Lower lobe of right lung (tissue), 2 donors: ENCODE measurements around the gene CBX5. TPM values are rescaled to one million over a fixed set of nuclear protein-coding genes. Genes with fewer than 3 reads are reported as not detected.

ENCODE experiments used
- ATAC-seq, 2 donors: fragments of 200-7000 bp; cut with Tn5 transposase; one replicate each; pipeline ENCODE4 v1.9.1; 2020 to 2022; ENCODE audit warnings: mild to moderate bottlenecking in 2 of 2, moderate library complexity in 2 of 2
- DNase-seq: peaks from one replicate; pipeline ENCODE4 v3.0.0-alpha.2; 2020
- H3K27ac ChIP-seq: fragments of 200-600 bp; one replicate; pipeline ENCODE4 v1.8.0; 2022
- H3K27me3 ChIP-seq: fragments of 200-600 bp; one replicate; pipeline ENCODE4 v1.8.0; 2022; ENCODE audit warnings: low read depth
- H3K36me3 ChIP-seq: fragments of 200-600 bp; one replicate; pipeline ENCODE4 v1.8.0; 2022; ENCODE audit warnings: mild to moderate bottlenecking
- H3K4me1 ChIP-seq: fragments of 200-600 bp; one replicate; pipeline ENCODE4 v1.8.0; 2022
- H3K4me3 ChIP-seq: fragments of 200-600 bp; one replicate; pipeline ENCODE4 v1.8.0; 2022; ENCODE audit warnings: mild to moderate bottlenecking
- H3K9me3 ChIP-seq: fragments of 200-600 bp; one replicate; pipeline ENCODE4 v1.8.0; 2022
- intact Hi-C: fragments of 100-400 bp; cut with DNase I; formaldehyde crosslinking; loops from one replicate; pipeline ENCODE4 v1.11.0; 2022
- total RNA-seq: library from RNA; stranded (reverse); fragmentation: NEBNext Ultra II Directional; extraction: Animal tissue kit (Norgen Biotek cat#: 25700); gene quantifications from one replicate; pipeline ENCODE4 v1.2.1, GENCODE V29; 2021
- TF ChIP-seq, protein P1 (sequence below): fragments of 200-600 bp; IDR thresholded peaks from one replicate; pipeline ENCODE4 v1.8.0; 2022; ENCODE audit warnings: antibody characterized with exemption, mild to moderate bottlenecking
- donor health status: DM: no; HTN: yes; CAD: no; lungs with severe emphysema.

The CBX5 gene
- total RNA-seq, 1 donor from 2014 or later = 50.1 TPM

DNA sequence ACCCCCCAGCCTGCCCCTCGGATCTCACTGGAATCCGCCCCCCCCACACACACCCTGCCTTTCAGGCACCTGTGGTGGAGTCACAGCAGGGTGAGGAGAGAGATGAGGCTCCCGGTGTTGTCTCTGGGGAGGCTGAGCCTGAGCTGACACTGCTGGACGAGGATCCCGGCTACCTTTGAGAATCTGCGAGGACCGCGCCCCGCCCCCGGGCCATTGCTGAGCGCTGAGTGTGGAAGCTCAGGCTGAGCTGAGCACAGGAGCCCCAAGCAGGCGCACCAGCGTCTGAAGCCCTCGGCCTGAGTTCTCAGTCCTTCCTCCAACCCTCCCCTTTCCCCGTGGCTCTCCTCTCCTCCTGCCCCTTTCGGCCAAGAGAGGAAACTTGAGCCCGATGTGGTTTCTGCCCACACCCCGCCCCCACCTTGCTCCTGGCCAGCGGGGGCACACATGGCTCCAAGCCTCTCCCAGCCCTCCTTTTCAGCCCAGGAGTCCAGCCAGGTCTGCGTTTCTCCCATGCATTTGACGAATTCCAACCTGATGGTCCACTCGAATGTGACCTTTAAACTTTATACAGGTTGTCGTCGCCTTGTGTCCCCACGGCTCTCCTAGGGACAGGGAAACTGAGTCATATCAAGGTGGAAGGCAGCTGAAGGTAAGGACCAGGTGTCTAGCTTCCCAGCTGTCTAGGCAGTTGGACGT, 21.0 kb upstream of the CBX5 start, which contains the start of gene NFE2:
TSS of gene NFE2 (minus strand) at position 284 of the 696 bp plus-strand sequence. CDS start 5,767 bp downstream, outside the sequence.
- peak; percentile 82 for ATAC-seq
- DNase-seq = peak; percentile 86
- no peaks in the 10 kb centered on the region for H3K36me3 ChIP-seq
- H3K4me1 ChIP-seq = peaks cover 47% of the 10 kb centered on the region
- peak within 1 kb of the TSS; percentile 44 for H3K4me3 ChIP-seq
- TF ChIP-seq, protein P1, sequence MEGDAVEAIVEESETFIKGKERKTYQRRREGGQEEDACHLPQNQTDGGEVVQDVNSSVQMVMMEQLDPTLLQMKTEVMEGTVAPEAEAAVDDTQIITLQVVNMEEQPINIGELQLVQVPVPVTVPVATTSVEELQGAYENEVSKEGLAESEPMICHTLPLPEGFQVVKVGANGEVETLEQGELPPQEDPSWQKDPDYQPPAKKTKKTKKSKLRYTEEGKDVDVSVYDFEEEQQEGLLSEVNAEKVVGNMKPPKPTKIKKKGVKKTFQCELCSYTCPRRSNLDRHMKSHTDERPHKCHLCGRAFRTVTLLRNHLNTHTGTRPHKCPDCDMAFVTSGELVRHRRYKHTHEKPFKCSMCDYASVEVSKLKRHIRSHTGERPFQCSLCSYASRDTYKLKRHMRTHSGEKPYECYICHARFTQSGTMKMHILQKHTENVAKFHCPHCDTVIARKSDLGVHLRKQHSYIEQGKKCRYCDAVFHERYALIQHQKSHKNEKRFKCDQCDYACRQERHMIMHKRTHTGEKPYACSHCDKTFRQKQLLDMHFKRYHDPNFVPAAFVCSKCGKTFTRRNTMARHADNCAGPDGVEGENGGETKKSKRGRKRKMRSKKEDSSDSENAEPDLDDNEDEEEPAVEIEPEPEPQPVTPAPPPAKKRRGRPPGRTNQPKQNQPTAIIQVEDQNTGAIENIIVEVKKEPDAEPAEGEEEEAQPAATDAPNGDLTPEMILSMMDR = no peak
- H3K27me3 ChIP-seq = no peaks in the 10 kb centered on the region
- H3K9me3 ChIP-seq = no peaks in the 10 kb centered on the region
- intact Hi-C loops = no loop called here
- H3K27ac ChIP-seq = peak within 1 kb of the TSS; percentile 34

DNA sequence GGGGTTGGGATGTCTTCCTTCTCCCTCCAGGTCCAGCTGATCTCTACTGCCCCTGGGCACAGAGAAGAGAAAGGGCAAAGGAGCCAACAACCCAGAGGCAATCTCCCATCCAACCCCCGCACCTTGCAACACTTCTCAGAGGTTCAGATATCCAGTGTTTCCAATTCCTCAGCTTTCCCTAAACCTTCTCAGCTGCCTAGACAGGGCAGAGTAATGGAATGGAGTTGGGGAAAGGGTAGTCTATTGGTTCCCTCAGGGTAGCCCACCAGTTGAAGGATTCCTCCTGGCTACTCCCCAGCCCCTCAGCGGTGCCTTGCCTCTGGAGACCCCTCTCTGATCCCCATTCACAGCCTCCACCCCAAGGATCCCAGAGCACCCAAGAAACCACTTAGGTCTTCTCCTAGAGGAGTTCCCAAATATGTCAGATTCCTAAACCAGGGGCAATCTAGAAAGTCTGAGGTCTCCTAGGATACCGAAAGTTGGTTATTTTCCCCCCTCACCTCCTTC, 20.4 kb upstream of the CBX5 start:
- ATAC-seq (no peak), DNase-seq (no peak)
- Histone ChIP-seq H3K4me3 (peak overlapping the region; percentile 44), H3K27ac (peak overlapping the region; percentile 34), H3K4me1 (peaks cover 47% of the 10 kb centered on the region), H3K9me3 (no peaks in the 10 kb centered on the region), H3K27me3 (no peaks in the 10 kb centered on the region), H3K36me3 (no peaks in the 10 kb centered on the region)
- intact Hi-C loops = no loop called here
- TF ChIP-seq, protein P1 = no peak

DNA sequence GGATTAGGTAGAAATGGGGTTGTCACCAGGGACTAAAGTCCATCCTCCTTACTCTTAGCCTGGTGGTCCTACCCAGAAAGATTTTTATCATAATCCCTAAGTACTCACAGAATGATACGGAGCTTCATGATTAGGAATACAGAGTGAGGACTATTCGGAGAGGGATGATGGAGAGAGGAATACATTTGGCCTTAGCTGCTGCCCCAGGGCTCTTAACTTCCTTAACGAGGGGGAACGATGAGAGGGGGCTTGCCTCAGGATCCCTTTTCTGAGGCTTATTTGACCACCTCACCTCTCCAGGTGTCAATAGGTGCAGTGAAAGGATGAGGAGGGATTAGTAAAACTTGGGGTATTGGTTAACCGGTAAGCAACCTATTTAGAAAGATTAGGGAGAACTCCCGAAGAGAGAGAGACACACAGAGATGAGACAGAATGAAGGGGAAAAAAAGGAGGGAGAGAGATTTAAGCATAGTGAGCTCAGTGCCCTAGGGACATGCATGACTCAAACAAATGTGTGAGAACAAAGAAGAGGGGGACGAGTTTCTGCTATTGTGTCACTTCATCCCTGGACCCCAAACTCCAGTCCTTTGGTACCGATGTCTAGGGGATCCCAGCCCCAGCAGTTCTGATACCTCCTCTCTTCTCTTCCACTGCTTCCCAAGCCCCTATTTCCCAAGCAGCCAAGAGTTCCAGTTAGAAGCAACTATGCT, 19.7 kb upstream of the CBX5 start:
- no peaks in the 10 kb centered on the region for H3K9me3 ChIP-seq
- H3K27me3 ChIP-seq = no peaks in the 10 kb centered on the region
- ATAC-seq (no peak), DNase-seq (no peak)
- intact Hi-C loops = no loop called here
- TF ChIP-seq, protein P1 = no peak
- H3K4me3 ChIP-seq = peak overlapping the region; percentile 44
- H3K4me1 ChIP-seq = peaks cover 45% of the 10 kb centered on the region
- H3K27ac ChIP-seq = no peak overlapping the region
- no peaks in the 10 kb centered on the region for H3K36me3 ChIP-seq

DNA sequence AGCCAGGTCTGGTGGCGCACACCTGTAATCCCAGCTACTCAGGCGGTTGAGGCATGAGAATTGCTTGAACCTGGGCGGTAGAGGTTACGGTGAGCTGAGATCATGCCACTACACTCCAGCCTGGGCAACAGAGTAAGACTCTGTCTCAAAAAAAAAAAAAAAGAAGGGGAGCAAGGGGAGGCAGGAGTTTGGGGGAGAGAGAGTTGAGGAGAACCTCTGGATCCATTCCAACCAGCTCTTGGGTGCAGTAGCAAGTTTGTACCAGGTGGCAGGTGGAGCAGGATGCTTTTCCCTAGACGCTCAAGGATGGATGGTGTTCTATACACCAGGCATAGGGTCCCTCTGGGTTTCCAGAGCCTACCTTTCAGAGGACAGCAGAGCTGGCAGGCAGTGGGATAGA, 19.0 kb upstream of the CBX5 start:
- Histone ChIP-seq H3K4me3 (peak overlapping the region; percentile 44), H3K4me1 (peaks cover 37% of the 10 kb centered on the region), H3K36me3 (no peaks in the 10 kb centered on the region), H3K27me3 (no peaks in the 10 kb centered on the region), H3K9me3 (no peaks in the 10 kb centered on the region), H3K27ac (no peak overlapping the region)
- TF ChIP-seq, protein P1 = no peak
- no peak for DNase-seq
- ATAC-seq = no peak
- intact Hi-C loops = no loop called here

DNA sequence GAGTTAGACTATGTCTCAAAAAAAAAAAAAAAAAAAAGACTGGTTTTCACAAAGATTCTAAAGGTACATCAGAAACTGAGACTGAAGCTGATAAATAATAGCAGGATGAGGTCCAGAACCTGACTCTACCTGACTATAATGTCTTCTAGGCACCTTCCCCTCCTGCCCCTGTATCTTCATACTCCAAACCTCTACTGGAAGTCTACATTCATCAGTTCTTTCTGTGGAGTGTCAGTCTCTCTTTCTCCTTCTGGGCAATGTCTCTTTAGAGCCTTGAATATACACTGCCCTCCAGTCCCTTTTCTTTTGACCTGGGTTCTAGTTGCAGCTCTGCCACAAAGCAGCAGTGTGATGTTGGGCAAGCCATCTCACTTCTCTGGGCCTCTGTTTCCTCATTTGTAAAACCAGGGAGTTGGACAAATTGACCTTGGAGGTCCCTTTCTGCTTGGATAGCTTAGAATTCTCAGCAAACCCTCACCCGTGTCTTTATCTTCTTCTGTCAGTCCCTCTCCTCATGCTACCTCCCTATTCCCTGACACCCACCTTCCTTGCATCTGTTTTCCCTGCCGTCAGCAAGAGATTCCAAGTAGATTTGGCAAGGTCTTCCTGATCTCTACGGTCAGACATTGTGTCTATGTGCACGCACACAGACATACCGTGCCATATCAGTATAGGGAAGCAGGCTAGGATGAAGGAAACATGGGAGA, 16.6 kb upstream of the CBX5 start:
- no peak for ATAC-seq
- TF ChIP-seq, protein P1 = no peak
- Histone ChIP-seq H3K9me3 (no peaks in the 10 kb centered on the region), H3K27me3 (no peaks in the 10 kb centered on the region), H3K4me1 (peaks cover 24% of the 10 kb centered on the region), H3K36me3 (peaks cover 6% of the 10 kb centered on the region), H3K4me3 (peak overlapping the region; percentile 7), H3K27ac (no peak overlapping the region)
- DNase-seq = no peak
- intact Hi-C loops = no loop called here
